OCI-LY1 (cell line): Measurements from ENCODE around the gene USP22.

Experiments
- H2AFZ ChIP-seq: fragments of 200-600 bp; sonication (generic), shearing (Covaris generic); 2 replicates; pipeline ENCODE4 v1.6.0; 2014; ENCODE audit warnings: antibody characterized with exemption, mild to moderate bottlenecking, low read length
- H3F3A ChIP-seq: fragments of 200-600 bp; sonication (generic), shearing (Covaris generic); 2 replicates; pipeline ENCODE4 v1.6.0; 2014; ENCODE audit warnings: mild to moderate bottlenecking, antibody characterized with exemption, low read length, moderate library complexity; ENCODE audit not compliant: insufficient read depth
- H3K27ac ChIP-seq: fragments of 200-600 bp; sonication (generic); 2 replicates; pipeline ENCODE4 v1.5.1; 2014; ENCODE audit warnings: low read length, mixed run types, mild to moderate bottlenecking, low read depth; ENCODE audit not compliant: poor library complexity, severe bottlenecking
- H3K27me3 ChIP-seq: fragments of 200-600 bp; sonication (generic); 2 replicates; pipeline ENCODE4 v1.6.0; 2014; ENCODE audit warnings: antibody characterized with exemption, mild to moderate bottlenecking, low read length, moderate library complexity; ENCODE audit not compliant: insufficient read depth
- H3K36me3 ChIP-seq: fragments of 200-600 bp; sonication (generic); 2 replicates; pipeline ENCODE4 v1.6.1; 2014; ENCODE audit warnings: mild to moderate bottlenecking, antibody characterized with exemption, low read length, moderate library complexity, mixed read lengths; ENCODE audit not compliant: insufficient read depth
- H3K4me1 ChIP-seq: fragments of 200-600 bp; sonication (generic); 2 replicates; pipeline ENCODE4 v1.5.1; 2014; ENCODE audit warnings: mild to moderate bottlenecking, low read length, moderate library complexity; ENCODE audit not compliant: insufficient read depth, severe bottlenecking
- H3K4me2 ChIP-seq: fragments of 200-600 bp; sonication (generic), shearing (Covaris generic); 2 replicates; pipeline ENCODE4 v1.6.1; 2014; ENCODE audit warnings: low read length
- H3K4me3 ChIP-seq: fragments of 200-600 bp; sonication (generic); 2 replicates; pipeline ENCODE4 v1.5.1; 2014; ENCODE audit warnings: low read length, low read depth, mild to moderate bottlenecking, mixed read lengths; ENCODE audit not compliant: poor library complexity, severe bottlenecking
- H3K79me2 ChIP-seq: fragments of 200-600 bp; shearing (Covaris generic); 2 replicates; pipeline ENCODE4 v1.6.1; 2016; ENCODE audit warnings: mixed run types, low read length, mixed read lengths; ENCODE audit not compliant: insufficient read depth
- H3K9ac ChIP-seq: fragments of 200-600 bp; sonication (generic), shearing (Covaris generic); 2 replicates; pipeline ENCODE4 v1.6.1; 2014; ENCODE audit warnings: mild to moderate bottlenecking, low read length, mixed read lengths
- H3K9me2 ChIP-seq: fragments of 200-600 bp; sonication (generic), shearing (Covaris generic); 2 replicates; pipeline ENCODE4 v1.6.1; 2014; ENCODE audit warnings: low read depth, mild to moderate bottlenecking, low read length, mixed read lengths
- H3K9me3 ChIP-seq: fragments of 200-600 bp; shearing (Covaris generic); 2 replicates; pipeline ENCODE4 v1.6.1; 2014; ENCODE audit warnings: low read length, mixed read lengths
- H4K20me1 ChIP-seq: fragments of 200-600 bp; sonication (generic), shearing (Covaris generic); 2 replicates; pipeline ENCODE4 v1.6.0; 2016; ENCODE audit warnings: mild to moderate bottlenecking, low read length; ENCODE audit not compliant: insufficient read depth
- EZH2 ChIP-seq: fragments of 200-600 bp; sonication (generic), shearing (Covaris generic); IDR thresholded peaks from 2 replicates; pipeline ENCODE4 v1.8.0; 2017; ENCODE audit warnings: borderline replicate concordance, mixed run types, mild to moderate bottlenecking, antibody characterized with exemption, low read length, moderate library complexity, mixed read lengths
- TF ChIP-seq, protein P1 (sequence below): fragments of 200-600 bp; sonication (generic), shearing (Covaris generic); IDR thresholded peaks from 2 replicates; pipeline ENCODE4 v1.5.1; 2017; ENCODE audit warnings: mild to moderate bottlenecking, antibody characterized with exemption, low read length, moderate library complexity, mixed read lengths

USP22 gene

GRCh38 chr17:21042458-21043295 lies at the start of gene USP22:
Gene USP22 (minus strand): TSS chr17:21043011. CDS start chr17:21042835, 176 bp downstream.
- Histone ChIP-seq H2AFZ (peak within 1 kb of the TSS; percentile 29; the same call in 1 of the 2 replicates), H3K79me2 (peaks cover 42% of the 10 kb centered on the region)
- TF ChIP-seq, protein P1, sequence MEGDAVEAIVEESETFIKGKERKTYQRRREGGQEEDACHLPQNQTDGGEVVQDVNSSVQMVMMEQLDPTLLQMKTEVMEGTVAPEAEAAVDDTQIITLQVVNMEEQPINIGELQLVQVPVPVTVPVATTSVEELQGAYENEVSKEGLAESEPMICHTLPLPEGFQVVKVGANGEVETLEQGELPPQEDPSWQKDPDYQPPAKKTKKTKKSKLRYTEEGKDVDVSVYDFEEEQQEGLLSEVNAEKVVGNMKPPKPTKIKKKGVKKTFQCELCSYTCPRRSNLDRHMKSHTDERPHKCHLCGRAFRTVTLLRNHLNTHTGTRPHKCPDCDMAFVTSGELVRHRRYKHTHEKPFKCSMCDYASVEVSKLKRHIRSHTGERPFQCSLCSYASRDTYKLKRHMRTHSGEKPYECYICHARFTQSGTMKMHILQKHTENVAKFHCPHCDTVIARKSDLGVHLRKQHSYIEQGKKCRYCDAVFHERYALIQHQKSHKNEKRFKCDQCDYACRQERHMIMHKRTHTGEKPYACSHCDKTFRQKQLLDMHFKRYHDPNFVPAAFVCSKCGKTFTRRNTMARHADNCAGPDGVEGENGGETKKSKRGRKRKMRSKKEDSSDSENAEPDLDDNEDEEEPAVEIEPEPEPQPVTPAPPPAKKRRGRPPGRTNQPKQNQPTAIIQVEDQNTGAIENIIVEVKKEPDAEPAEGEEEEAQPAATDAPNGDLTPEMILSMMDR, result no peak
- no peak for TF ChIP-seq EZH2

DNA sequence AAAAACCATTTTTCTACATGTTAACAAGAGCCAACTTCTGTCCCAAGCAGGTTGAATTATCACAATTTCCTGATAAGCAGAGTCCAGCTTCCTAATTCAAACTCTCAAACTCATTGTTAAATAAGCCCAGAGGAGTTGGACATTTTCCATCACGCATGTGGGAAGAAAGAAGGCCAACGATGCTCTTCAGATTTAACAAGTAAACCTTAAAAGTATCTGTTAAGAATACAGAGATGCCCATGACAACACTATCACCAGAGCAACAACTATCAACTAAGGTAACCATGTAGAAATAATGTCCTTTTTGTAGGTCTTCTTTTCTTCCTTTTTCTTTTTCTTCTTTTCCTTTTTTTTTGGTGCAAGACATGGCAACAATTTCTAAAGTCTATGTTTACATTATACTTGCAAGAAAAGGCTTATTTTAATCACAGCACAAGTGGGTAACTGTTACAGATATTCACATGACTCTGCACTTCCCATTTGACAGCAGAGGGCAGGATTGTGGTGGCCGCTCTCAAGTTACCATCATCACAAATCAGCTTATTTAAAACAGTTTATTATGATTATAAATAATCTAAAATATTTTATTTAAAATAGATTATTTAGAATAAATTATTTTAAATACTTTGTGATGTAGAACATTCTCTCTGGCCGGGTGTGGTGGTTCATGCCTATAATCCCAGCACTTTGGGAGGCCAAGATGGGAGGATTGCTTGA lies 48.2 kb upstream of the USP22 start:
- no peak overlapping the region for H3K4me3 ChIP-seq
- H3K27ac ChIP-seq, result no peak overlapping the region
- no peaks in the 10 kb centered on the region for H3K27me3 ChIP-seq
- no peaks in the 10 kb centered on the region for H3K9me3 ChIP-seq
- TF ChIP-seq, protein P1, result no peak
- no peak for TF ChIP-seq EZH2
- H3K4me1 ChIP-seq, result no peaks in the 10 kb centered on the region
- H3K9ac ChIP-seq, result no peak overlapping the region
- H3F3A ChIP-seq, result no peaks in the 10 kb centered on the region
- no peaks in the 10 kb centered on the region for H3K36me3 ChIP-seq
- no peak overlapping the region for H2AFZ ChIP-seq
- no peaks in the 10 kb centered on the region for H3K9me2 ChIP-seq
- H3K4me2 ChIP-seq, result no peak overlapping the region
- no peaks in the 10 kb centered on the region for H3K79me2 ChIP-seq
- no peaks in the 10 kb centered on the region for H4K20me1 ChIP-seq

More at GRCh38 chr17:21042458-21043295, at the start of gene USP22:
- no peaks in the 10 kb centered on the region for H3K9me2 ChIP-seq
- H3K4me1 ChIP-seq, result peaks cover 29% of the 10 kb centered on the region
- H3K27ac ChIP-seq, result peak within 1 kb of the TSS; percentile 74
- peak within 1 kb of the TSS; percentile 90 for H3K4me3 ChIP-seq
- H3F3A ChIP-seq, result no peaks in the 10 kb centered on the region
- H3K36me3 ChIP-seq, result peaks cover 10% of the 10 kb centered on the region
- H3K4me2 ChIP-seq, result peak within 1 kb of the TSS; percentile 81
- H3K9me3 ChIP-seq, result no peaks in the 10 kb centered on the region
- 0 out of 2 replicates have a peak, but pooled peaks cover under 1% of the 10 kb centered on the region for H4K20me1 ChIP-seq
- no peaks in the 10 kb centered on the region for H3K27me3 ChIP-seq
- H3K9ac ChIP-seq, result peak within 1 kb of the TSS; percentile 99

- no peaks in the 10 kb centered on the region for H3K4me1 ChIP-seq
- no peak overlapping the region for H3K27ac ChIP-seq
- no peak overlapping the region for H3K9ac ChIP-seq
- no peaks in the 10 kb centered on the region for H3K9me3 ChIP-seq
- no peaks in the 10 kb centered on the region for H3K9me2 ChIP-seq
- TF ChIP-seq, protein P1, result no peak
- TF ChIP-seq EZH2, result no peak
- no peaks in the 10 kb centered on the region; the same call in 1 of the 2 replicates for H3K36me3 ChIP-seq
- no peaks in the 10 kb centered on the region for H4K20me1 ChIP-seq
- no peaks in the 10 kb centered on the region for H3F3A ChIP-seq
- H3K4me3 ChIP-seq, result no peak overlapping the region
- no peaks in the 10 kb centered on the region for H3K79me2 ChIP-seq
- H2AFZ ChIP-seq, result no peak overlapping the region
- no peak overlapping the region for H3K4me2 ChIP-seq
- no peaks in the 10 kb centered on the region for H3K27me3 ChIP-seq
These were observed 47.4 kb upstream of the USP22 start for GRCh38 chr17:21089933-21090901.
